GM12878 (cell line): Measurements from ENCODE around the gene SNX10. TPM values are rescaled to one million over a fixed set of nuclear protein-coding genes. Genes with fewer than 3 reads are reported as not detected.

Source experiments
- BCLAF1 ChIP-seq: fragments of 450-650 bp; IDR thresholded peaks from 2 replicates; pipeline ENCODE4 v1.6.1; 2017; ENCODE audit warnings: antibody characterized with exemption, mild to moderate bottlenecking, moderate library complexity
- BHLHE40 ChIP-seq, 2 experiments: fragments of 450-650 bp in 1 of 2; IDR thresholded peaks; 2 replicates each; pipeline ENCODE4 v1.6.1; 2011 to 2017; ENCODE audit warnings: low read depth in 2 of 2, borderline replicate concordance in 1 of 2, improper control_type of control experiment in 1 of 2, low read length in 1 of 2, mild to moderate bottlenecking in 1 of 2
- CBFB ChIP-seq: IDR thresholded peaks from 2 replicates; pipeline ENCODE4 v1.6.1; 2016; ENCODE audit warnings: antibody characterized with exemption, low read depth
- CBX3 ChIP-seq: fragments of 200-600 bp; sonication (generic); IDR thresholded peaks from 2 replicates; pipeline ENCODE4 v1.6.1; 2016; ENCODE audit warnings: low read depth, borderline replicate concordance
- E4F1 ChIP-seq: fragments of 450-650 bp; IDR thresholded peaks from 2 replicates; pipeline ENCODE4 v1.6.1; 2018; ENCODE audit warnings: borderline replicate concordance, mild to moderate bottlenecking; ENCODE audit not compliant: partially characterized antibody
- EED ChIP-seq: sonication (generic); IDR thresholded peaks from 2 replicates; pipeline ENCODE4 v1.6.1; 2016; ENCODE audit warnings: antibody characterized with exemption, low read depth
- IKZF1 ChIP-seq: fragments of 450-650 bp; conservative IDR thresholded peaks from 2 replicates; pipeline ENCODE4 v1.6.1; 2017; ENCODE audit warnings: antibody characterized with exemption, mild to moderate bottlenecking
- PAX8 ChIP-seq: fragments of 450-650 bp; IDR thresholded peaks from 2 replicates; pipeline ENCODE4 v1.6.1; 2017; ENCODE audit warnings: mild to moderate bottlenecking, moderate library complexity
- PKNOX1 ChIP-seq: fragments of 450-650 bp; IDR thresholded peaks from 2 replicates; pipeline ENCODE4 v1.6.1; 2016; ENCODE audit warnings: mild to moderate bottlenecking
- RB1 ChIP-seq: fragments of 450-650 bp; formaldehyde crosslinking; IDR thresholded peaks from 2 replicates; pipeline ENCODE4 v1.6.1; 2017; ENCODE audit warnings: mild to moderate bottlenecking, borderline replicate concordance
- RELA ChIP-seq: fragments of 450-650 bp; IDR thresholded peaks from 2 replicates; pipeline ENCODE4 v1.8.0; 2014; ENCODE audit warnings: borderline replicate concordance; ENCODE audit not compliant: partially characterized antibody
- RELB ChIP-seq: fragments of 450-650 bp; IDR thresholded peaks from 2 replicates; pipeline ENCODE4 v1.6.1; 2017; ENCODE audit warnings: low read depth, mild to moderate bottlenecking, moderate library complexity
- RUNX3 ChIP-seq: IDR thresholded peaks from 2 replicates; pipeline ENCODE4 v1.6.1; 2012; ENCODE audit warnings: low read length, inconsistent platforms
- SKIL ChIP-seq: fragments of 450-650 bp; IDR thresholded peaks from 2 replicates; pipeline ENCODE4 v1.6.1; 2017; ENCODE audit warnings: mild to moderate bottlenecking, low read depth, inconsistent platforms; ENCODE audit not compliant: poor library complexity, severe bottlenecking
- SPI1 ChIP-seq: IDR thresholded peaks from 2 replicates; pipeline ENCODE4 v1.6.1; 2011; ENCODE audit warnings: low read depth, mild to moderate bottlenecking, low read length, moderate library complexity, borderline replicate concordance; ENCODE audit not compliant: insufficient read depth
- USF1 ChIP-seq: IDR thresholded peaks from 2 replicates; pipeline ENCODE4 v1.6.1; 2011; ENCODE audit warnings: borderline replicate concordance, low read depth, mild to moderate bottlenecking, moderate library complexity, mixed read lengths, low read length; ENCODE audit not compliant: insufficient read depth; ENCODE audit errors: extremely low read length
- polyA plus RNA-seq, 11 experiments: library from polyadenylated mRNA; depleted of rRNA in 4 of 11; unstranded in 6 of 11; stranded (reverse) in 5 of 11; fragments of >200 nt; fragmentation: Nextera tagmentation in 4 of 11; fragmentation: Illumina TruSeq in 1 of 11; extraction: Ambion mirVana in 4 of 11; extraction: Trizol in 1 of 11; gene quantifications; 1 replicate in 1 of 11; 2 replicates in 10 of 11; pipeline versions ENCODE4 v1.2.1 to v1.2.3, GENCODE V29; 2011 to 2016; ENCODE audit warnings: inconsistent platforms in 2 of 11, missing spikeins in 2 of 11, low read depth in 1 of 11
- total RNA-seq, 4 experiments: library from RNA; depleted of rRNA in 3 of 4; stranded (reverse); fragments of >200 nt in 3 of 4; fragmentation: Illumina TruSeq in 1 of 4; extraction: Trizol in 1 of 4; gene quantifications; 2 replicates each; pipeline versions ENCODE4 v1.2.1 to v1.2.3, GENCODE V29; 2013 to 2021

Gene SNX10
- total and polyA plus RNA-seq, 10 of the 15 experiments (the other 5 are each of a cell fraction or from before 2014, with no cell fraction given) = 22.0 to 56.2 (median 30.1) TPM

GRCh38 chr7:26365077-26365900 is 73.6 kb downstream of the SNX10 start (continued):
- TF ChIP-seq PAX8 (no peak), BHLHE40 (IDR thresholded peaks at IDR 0.05; ENCODE audit: borderline replicate concordance in 1 of 2, low read depth in 2 of 2, low read length in 1 of 2) (peak; percentile 36 to 67; a peak in 2 of 4 replicates), RB1 (peak; percentile 58; the same call in 1 of the 2 replicates), E4F1 (no peak), USF1 (no peak), PKNOX1 (no peak), IKZF1 (peak; percentile 48; the same call in 1 of the 2 replicates), EED (no peak), CBX3 (no peak), RELB (peak; percentile 59; the same call in 1 of the 2 replicates), SPI1 (peak; percentile 81), SKIL (peak; percentile 64), CBFB (no peak), RELA (peak; percentile 23), RUNX3 (peak; percentile 66), BCLAF1 (no peak)
